ENCODE results near the gene MMP25. TPM values are rescaled to one million over a fixed set of nuclear protein-coding genes. Genes with fewer than 3 reads are reported as not detected.

The MMP25 gene
- total RNA-seq, 4 donors from 2014 or later, result 1.2 to 38.8 (median 2.2) TPM

DNA sequence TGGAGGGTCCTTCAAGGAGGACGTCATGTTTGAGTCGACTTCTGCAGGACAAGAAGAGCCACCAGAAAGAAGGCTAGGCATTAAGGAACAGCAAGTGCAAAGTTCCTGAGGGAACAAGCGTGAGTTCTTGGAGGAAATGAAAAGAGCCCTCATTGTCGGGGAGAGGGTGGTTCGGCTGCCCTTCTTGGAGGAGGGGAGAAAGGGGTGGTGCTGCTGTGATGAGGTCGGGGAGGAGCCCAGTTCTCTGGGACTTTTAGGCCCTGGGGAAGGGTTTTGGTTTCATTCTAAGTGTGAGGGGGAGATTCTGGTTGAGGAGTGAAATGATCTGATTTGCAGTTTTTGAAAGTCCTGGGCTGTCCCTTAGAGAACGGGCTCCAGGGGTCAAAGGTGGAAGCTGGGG, 13.7 kb upstream of the MMP25 start:
- DNase-seq (ENCODE audit: low spot score) (no peak), ATAC-seq (ENCODE audit: low FRiP score) (no peak)
- no peak for TF ChIP-seq CTCF (IDR thresholded peaks at IDR 0.05)

DNA sequence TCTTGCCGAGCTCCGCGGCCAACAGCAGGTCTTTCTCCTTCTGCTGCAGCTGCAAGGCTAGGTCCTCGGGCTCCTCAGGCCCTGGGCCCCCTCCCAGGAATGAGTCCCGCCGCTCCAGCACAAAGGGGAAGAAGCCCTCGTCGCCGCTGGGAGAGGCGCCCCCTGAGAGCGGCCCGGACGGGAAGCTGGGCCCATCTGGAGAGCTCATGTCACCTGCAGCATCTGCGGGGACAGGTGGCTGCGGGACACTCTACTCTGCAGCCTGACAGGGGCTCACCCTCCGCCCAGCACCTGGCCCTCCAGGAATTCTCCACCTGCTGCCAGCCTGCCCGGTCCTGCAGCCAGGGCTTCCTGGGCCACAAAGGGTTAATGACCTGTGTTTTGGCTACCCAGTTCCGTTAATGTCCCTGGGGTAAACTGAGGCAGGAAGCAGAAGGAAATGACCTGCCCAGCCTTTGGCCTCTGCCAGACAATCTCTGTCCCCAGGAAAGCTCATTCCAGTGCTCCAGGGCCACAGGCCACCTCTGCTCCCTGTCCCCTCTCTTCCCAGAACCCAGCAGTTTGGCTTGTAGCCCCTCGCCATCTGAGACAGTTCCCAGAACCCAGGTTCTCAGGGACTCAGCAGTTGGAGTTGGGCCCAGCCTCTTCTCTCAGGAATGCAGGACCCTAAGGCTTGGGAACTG, 10.9 kb upstream of the MMP25 start:
- TF ChIP-seq CTCF (IDR thresholded peaks at IDR 0.05), result no peak
- no peak for ATAC-seq (ENCODE audit: low FRiP score)
- no peak for DNase-seq (ENCODE audit: low spot score)

GRCh38 chr16:3035972-3036725, 10.2 kb upstream of the MMP25 start:
- DNase-seq (ENCODE audit: low spot score), result no peak
- no peak for TF ChIP-seq CTCF (IDR thresholded peaks at IDR 0.05)
- no peak for ATAC-seq (ENCODE audit: low FRiP score)

DNA sequence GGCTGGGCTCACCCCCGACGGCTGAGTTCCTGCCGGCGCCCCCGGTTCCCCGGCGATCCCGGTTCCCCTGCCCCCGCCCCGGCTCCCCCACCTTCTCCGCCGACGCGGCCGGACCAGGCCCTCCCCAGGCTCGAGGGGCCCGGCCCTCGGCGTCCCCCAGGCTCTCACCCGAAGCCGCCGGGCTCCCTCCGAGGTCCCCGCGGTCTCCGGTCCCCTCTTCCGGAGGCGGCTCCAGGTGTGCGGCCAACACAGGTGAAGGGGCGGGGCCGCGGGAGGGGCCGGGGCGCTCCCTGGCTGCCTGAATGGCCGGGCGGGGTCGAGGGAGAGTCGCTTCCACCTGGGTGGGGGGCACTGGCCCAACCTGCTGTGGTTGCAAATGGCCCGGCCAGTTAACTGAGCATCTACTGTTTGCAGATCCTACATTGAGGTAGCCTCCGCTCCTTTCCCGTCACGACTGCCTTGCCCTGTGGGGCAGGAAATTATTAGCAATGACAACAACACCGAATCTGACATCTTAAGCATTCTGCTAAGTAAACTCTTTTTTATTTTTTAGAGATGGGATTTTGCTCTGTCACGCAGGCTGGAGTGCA, 9.5 kb upstream of the MMP25 start, which contains the start of gene BICDL2:
Gene BICDL2 (minus strand): TSS at position 219 of the 590 bp plus-strand sequence. CDS start 1,448 bp downstream, outside the sequence.
- no peak for DNase-seq (ENCODE audit: low spot score)
- TF ChIP-seq CTCF (IDR thresholded peaks at IDR 0.05), result no peak
- no peak for ATAC-seq (ENCODE audit: low FRiP score)

- TF ChIP-seq CTCF (IDR thresholded peaks at IDR 0.05), result no peak
- DNase-seq (ENCODE audit: low spot score) (no peak), ATAC-seq (ENCODE audit: low FRiP score) (no peak)
These were observed 8.1 kb upstream of the MMP25 start for GRCh38 chr16:3038256-3038655.

GRCh38 chr16:3038896-3039295, 7.5 kb upstream of the MMP25 start:
- ATAC-seq (ENCODE audit: low FRiP score), result no peak

More at GRCh38 chr16:3038896-3039295, 7.5 kb upstream of the MMP25 start:
- DNase-seq (ENCODE audit: low spot score), result no peak
- no peak for TF ChIP-seq CTCF (IDR thresholded peaks at IDR 0.05)

Data from omental fat pad (tissue), 4 donors.